ENCODE data around the gene ARHGAP26. TPM values are rescaled to one million over a fixed set of nuclear protein-coding genes. Genes with fewer than 3 reads are reported as not detected.

Gene ARHGAP26
- total and polyA plus RNA-seq, 2 of the 4 experiments (the other 2 are of a cell fraction), result 0.54 to 0.56 TPM

- no peak overlapping the region for H3K56ac ChIP-seq (ENCODE audit: extremely low read depth, insufficient read depth, low read length)
- H3K27me3 ChIP-seq (ENCODE audit: control insufficient read depth, insufficient read depth, low read length), result peaks cover 20% of the 10 kb centered on the region
- CTCF ChIA-PET, result interaction anchor here (1.0 to 1.2 kb wide), 2 partner anchors 17 to 146 kb away, joined by 3 to 4 read pairs; no protein-coding TSS in a partner anchor
- no peak overlapping the region for H4K8ac ChIP-seq (ENCODE audit: low read depth in 2 of 2, low read length in 2 of 2)
- POLR2A ChIA-PET (ENCODE audit: unreplicated experiment), result no interaction called here
- TF ChIP-seq NFE2L2 (IDR thresholded peaks at IDR 0.05; ENCODE audit: low read depth, low read length) (no peak), RFX5 (IDR thresholded peaks at IDR 0.05; ENCODE audit: low read depth, low read length) (no peak), RCOR1 (IDR thresholded peaks at IDR 0.05; ENCODE audit: insufficient replicate concordance, low read length) (no peak), CTCF (conservative IDR thresholded peaks at IDR 0.05; ENCODE audit: low read depth, low read length) (no peak), USF2 (IDR thresholded peaks at IDR 0.05; ENCODE audit: low read depth, low read length) (no peak), MAFK (IDR thresholded peaks at IDR 0.05; ENCODE audit: low read depth, low read length) (no peak), ELK1 (IDR thresholded peaks at IDR 0.05; ENCODE audit: borderline replicate concordance, low read depth, low read length) (no peak)
- H3K9me3 ChIP-seq (ENCODE audit: control insufficient read depth, insufficient read depth, low read length), result no peaks in the 10 kb centered on the region
- peaks cover 2% of the 10 kb centered on the region; the same call in 1 of the 2 replicates for H3K4me1 ChIP-seq (ENCODE audit: control insufficient read depth, insufficient read depth, low read length)
- H2BK5ac ChIP-seq (ENCODE audit: low read depth, low read length, poor library complexity, severe bottlenecking), result no peak overlapping the region
- H2AK9ac ChIP-seq (replicated peaks; ENCODE audit: low read depth, low read length, poor library complexity), result no peak overlapping the region
- no peak overlapping the region for H3K27ac ChIP-seq (ENCODE audit: insufficient read depth, low read length)
- no peaks in the 10 kb centered on the region for H3K79me1 ChIP-seq (ENCODE audit: low read depth in 1 of 2, low read length in 2 of 2)
- no peak overlapping the region for H4K91ac ChIP-seq (ENCODE audit: insufficient read depth, low read depth, low read length)
- DNase-seq, result no peak
- no peak overlapping the region for H3K18ac ChIP-seq (ENCODE audit: low read depth, low read length)
- H3K23ac ChIP-seq (ENCODE audit: low read depth, low read length), result no peak overlapping the region
- no peak overlapping the region for H2BK20ac ChIP-seq (ENCODE audit: low read depth, low read length)
- H3K36me3 ChIP-seq (ENCODE audit: control insufficient read depth, insufficient read depth, low read length), result no peaks in the 10 kb centered on the region
- in situ Hi-C loops (cut with MboI; ENCODE audit: low sequenced_read_pairs) (no loop called here), dilution Hi-C loops (cut with HindIII; ENCODE audit: low sequenced_read_pairs, unreplicated experiment) (no loop called here), intact Hi-C loops (cut with micrococcal nuclease) (no loop called here)
- H2AK5ac ChIP-seq (ENCODE audit: low read depth, low read length), result no peak overlapping the region
- no peak for ATAC-seq (ENCODE audit: low read depth)
- H4K5ac ChIP-seq (ENCODE audit: low read depth, low read length), result no peak overlapping the region
- no peak overlapping the region for H2BK120ac ChIP-seq (ENCODE audit: low read depth, low read length)
- no peaks in the 10 kb centered on the region for H4K20me1 ChIP-seq (ENCODE audit: insufficient read depth, low read length)
- 17% methylated on average over 2 of the region's 5 CpGs; no CpG with 5 or more reads in 1 of the 2 experiments for WGBS, 2 experiments (ENCODE audit: extremely low coverage in 2 of 2, insufficient read length in 1 of 2)
- BruUV-seq (replicated peaks), result no TSS peak
- no peak overlapping the region for H3K4me3 ChIP-seq (ENCODE audit: insufficient read depth, low read depth, low read length)
- H3K4ac ChIP-seq (ENCODE audit: low read depth, low read length), result no peak overlapping the region
- no peak overlapping the region for H2BK15ac ChIP-seq (ENCODE audit: low read depth, low read length)
- no peak overlapping the region for H3K4me2 ChIP-seq (ENCODE audit: low read depth, low read length)
- H3K9ac ChIP-seq (ENCODE audit: low read depth, low read length), result no peak overlapping the region
- H3K9me1 ChIP-seq (ENCODE audit: insufficient read depth, low read length), result no peaks in the 10 kb centered on the region
- no peak overlapping the region for H3K14ac ChIP-seq (replicated peaks; ENCODE audit: low read depth, low read length)
- no peak overlapping the region for H2AFZ ChIP-seq (replicated peaks; ENCODE audit: low read length, poor library complexity)
These were observed 93.7 kb downstream of the ARHGAP26 start for GRCh38 chr5:142863856-142864255.
